ENCODE measurements around the gene LMNB1.

DNA sequence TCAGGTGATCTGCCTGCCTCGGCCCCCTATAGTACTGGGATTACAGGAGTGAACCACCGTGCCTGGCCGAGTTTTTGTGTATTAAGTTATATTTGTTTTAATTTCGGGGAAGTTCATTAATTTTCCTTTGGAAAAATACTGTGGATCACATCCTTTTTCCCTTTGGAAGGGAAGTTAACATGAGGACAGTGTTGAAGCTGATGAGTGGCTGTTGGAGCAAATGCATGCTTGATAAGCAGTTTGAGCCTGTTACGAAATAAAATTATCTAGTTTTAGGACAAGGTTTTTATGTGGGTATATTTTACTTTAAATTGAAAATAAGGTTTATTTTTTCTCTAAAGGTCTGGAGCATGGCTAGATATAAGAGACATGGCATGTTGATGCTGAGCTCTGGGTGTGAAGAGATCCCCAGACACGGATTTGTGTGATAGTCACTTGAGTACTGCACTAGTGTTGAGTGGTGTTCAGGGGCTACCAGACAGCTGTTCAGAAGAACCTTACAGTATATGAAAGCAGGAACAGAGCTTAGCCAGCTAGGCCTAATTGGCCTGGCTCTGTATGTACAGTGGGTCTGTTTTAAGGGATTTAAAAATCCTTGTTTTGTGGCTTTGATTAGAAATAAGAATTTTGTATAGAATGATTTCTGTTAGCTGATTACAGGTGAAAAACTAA is 17.4 kb downstream of the LMNB1 start:
- TF ChIP-seq SP1 (CRISPR knock-in tag; conservative IDR thresholded peaks at IDR 0.05) (no peak), CTCF (IDR thresholded peaks at IDR 0.05) (no peak), FOXP1 (CRISPR knock-in tag; IDR thresholded peaks at IDR 0.05; ENCODE audit: borderline replicate concordance) (no peak), NR1H2 (CRISPR knock-in tag; IDR thresholded peaks at IDR 0.05) (no peak), CREB1 (CRISPR knock-in tag; IDR thresholded peaks at IDR 0.05) (no peak), KAT7 (CRISPR knock-in tag; IDR thresholded peaks at IDR 0.05; ENCODE audit: borderline replicate concordance) (no peak), RORB (CRISPR knock-in tag; IDR thresholded peaks at IDR 0.05) (no peak), ZNF121 (CRISPR knock-in tag; IDR thresholded peaks at IDR 0.05) (no peak), TCF7 (CRISPR knock-in tag; IDR thresholded peaks at IDR 0.05; ENCODE audit: low read depth) (no peak)
- TF ChIP-seq, protein P1, sequence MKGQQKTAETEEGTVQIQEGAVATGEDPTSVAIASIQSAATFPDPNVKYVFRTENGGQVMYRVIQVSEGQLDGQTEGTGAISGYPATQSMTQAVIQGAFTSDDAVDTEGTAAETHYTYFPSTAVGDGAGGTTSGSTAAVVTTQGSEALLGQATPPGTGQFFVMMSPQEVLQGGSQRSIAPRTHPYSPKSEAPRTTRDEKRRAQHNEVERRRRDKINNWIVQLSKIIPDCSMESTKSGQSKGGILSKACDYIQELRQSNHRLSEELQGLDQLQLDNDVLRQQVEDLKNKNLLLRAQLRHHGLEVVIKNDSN (CRISPR knock-in tag; IDR thresholded peaks at IDR 0.05) = no peak
- TF ChIP-seq, protein P2, sequence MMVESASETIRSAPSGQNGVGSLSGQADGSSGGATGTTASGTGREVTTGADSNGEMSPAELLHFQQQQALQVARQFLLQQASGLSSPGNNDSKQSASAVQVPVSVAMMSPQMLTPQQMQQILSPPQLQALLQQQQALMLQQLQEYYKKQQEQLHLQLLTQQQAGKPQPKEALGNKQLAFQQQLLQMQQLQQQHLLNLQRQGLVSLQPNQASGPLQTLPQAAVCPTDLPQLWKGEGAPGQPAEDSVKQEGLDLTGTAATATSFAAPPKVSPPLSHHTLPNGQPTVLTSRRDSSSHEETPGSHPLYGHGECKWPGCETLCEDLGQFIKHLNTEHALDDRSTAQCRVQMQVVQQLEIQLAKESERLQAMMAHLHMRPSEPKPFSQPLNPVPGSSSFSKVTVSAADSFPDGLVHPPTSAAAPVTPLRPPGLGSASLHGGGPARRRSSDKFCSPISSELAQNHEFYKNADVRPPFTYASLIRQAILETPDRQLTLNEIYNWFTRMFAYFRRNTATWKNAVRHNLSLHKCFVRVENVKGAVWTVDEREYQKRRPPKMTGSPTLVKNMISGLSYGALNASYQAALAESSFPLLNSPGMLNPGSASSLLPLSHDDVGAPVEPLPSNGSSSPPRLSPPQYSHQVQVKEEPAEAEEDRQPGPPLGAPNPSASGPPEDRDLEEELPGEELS (CRISPR knock-in tag; IDR thresholded peaks at IDR 0.05) = no peak

Measured in WTC11 (cell line).